Measurements from ENCODE around the gene L3MBTL1. TPM values are rescaled to one million over a fixed set of nuclear protein-coding genes. Genes with fewer than 3 reads are reported as not detected.

The L3MBTL1 gene
- total RNA-seq, 1 experiment from 2014 or later: 21.6 TPM

DNA sequence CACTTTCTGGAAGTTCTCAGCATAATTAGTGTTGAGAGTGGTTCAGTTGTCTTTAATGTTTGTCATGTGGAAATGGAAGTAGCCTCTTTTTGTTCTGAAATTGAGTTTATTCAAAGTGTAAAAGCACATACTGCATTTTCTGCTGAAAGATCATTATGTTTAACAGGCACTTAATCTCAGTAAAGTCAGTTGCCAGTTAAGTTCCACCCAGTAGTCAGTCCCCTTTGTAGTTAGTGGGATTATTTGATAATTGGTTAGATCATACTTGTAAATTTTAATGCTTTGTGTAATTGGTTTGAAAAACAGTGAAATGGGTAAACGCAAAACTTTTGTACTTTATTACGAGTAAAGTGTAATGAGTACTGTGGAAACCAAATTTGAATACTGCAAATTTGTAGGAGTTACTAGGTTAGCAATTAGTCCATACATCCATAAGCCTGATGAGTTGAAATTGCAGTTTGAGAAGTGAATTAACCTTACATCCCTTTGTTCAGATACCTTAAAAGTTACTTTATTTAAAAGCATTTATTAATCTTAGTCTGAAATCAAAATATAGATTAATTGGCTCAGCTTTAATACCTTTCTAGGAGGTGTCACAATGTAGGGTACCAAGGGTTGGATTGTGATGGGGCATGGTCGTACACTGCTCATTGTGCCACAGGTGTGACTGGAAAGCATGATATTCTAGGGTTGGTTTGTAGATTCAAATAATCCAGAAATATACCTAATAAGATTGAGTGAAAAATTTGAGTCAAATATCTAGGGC, 45.4 kb upstream of the L3MBTL1 start:
- Histone ChIP-seq H3K4me1 (ENCODE audit: control insufficient read depth in 1 of 2, insufficient read depth in 2 of 2, low read length in 2 of 2) (peaks cover 0 to 7% of the 10 kb centered on the region in 2 experiments; a peak in 3 of 4 replicates), H2AFZ (ENCODE audit: low read depth, low read length, poor library complexity, severe bottlenecking) (no peak overlapping the region), H3K4me3 (replicated peaks in 1 of 2; ENCODE audit: low read depth in 1 of 2, low read length in 2 of 2) (no peak overlapping the region), H3K9me3 (ENCODE audit: control insufficient read depth in 1 of 2, insufficient read depth in 1 of 2, low read depth in 1 of 2, low read length in 2 of 2) (no peaks in the 10 kb centered on the region), H3K4me2 (ENCODE audit: low read length) (no peak overlapping the region), H3K27me3 (ENCODE audit: insufficient read depth, low read length) (no peaks in the 10 kb centered on the region), H3K79me2 (ENCODE audit: insufficient read depth, low read length) (peaks cover 80% of the 10 kb centered on the region), H4K20me1 (ENCODE audit: insufficient read depth) (peaks cover 45% of the 10 kb centered on the region), H3K9me2 (ENCODE audit: insufficient read depth) (no peaks in the 10 kb centered on the region), H3K27ac (ENCODE audit: low read depth, low read length) (no peak overlapping the region), H3K36me3 (ENCODE audit: control insufficient read depth in 1 of 2, insufficient read depth in 2 of 2, low read length in 2 of 2) (peaks cover 58 to 62% of the 10 kb centered on the region in 2 experiments), H3K9ac (ENCODE audit: low read length) (no peak overlapping the region)
- POLR2A ChIA-PET: interaction anchor here (0.6 to 1.5 kb wide), 2 partner anchors 13 to 152 kb away, joined by 3 to 5 read pairs; no protein-coding TSS in a partner anchor
- RAD21 ChIA-PET (ENCODE audit: low non-redundant PET in 1 of 2, low total read pairs in 2 of 2, uncharacterized antibody in 2 of 2, unreplicated experiment in 2 of 2): no interaction called here
- TF ChIP-seq REST (IDR thresholded peaks at IDR 0.05; ENCODE audit: low read depth) (no peak), CBX3 (IDR thresholded peaks at IDR 0.05; ENCODE audit: low read depth) (no peak), MAX (IDR thresholded peaks at IDR 0.05) (no peak), RAD21 (IDR thresholded peaks at IDR 0.05; ENCODE audit: low read depth) (no peak), FOSL1 (IDR thresholded peaks at IDR 0.05; ENCODE audit: low read depth) (no peak), ZBTB33 (IDR thresholded peaks at IDR 0.05; ENCODE audit: extremely low read depth, insufficient replicate concordance, low read length) (no peak), ATF3 (IDR thresholded peaks at IDR 0.05) (no peak), EGR1 (IDR thresholded peaks at IDR 0.05; ENCODE audit: low read depth) (no peak), YY1 (IDR thresholded peaks at IDR 0.05; ENCODE audit: extremely low read depth, insufficient replicate concordance, low read depth, low read length) (no peak), JUND (IDR thresholded peaks at IDR 0.05) (no peak), ZNF274 (IDR thresholded peaks at IDR 0.05; ENCODE audit: low read depth, low read length) (no peak), EZH2 (IDR thresholded peaks at IDR 0.05) (no peak), CTCF (IDR thresholded peaks at IDR 0.05 in 2 of 3, conservative IDR thresholded peaks at IDR 0.05 in 1 of 3; ENCODE audit: borderline replicate concordance in 1 of 3, insufficient read depth in 1 of 3, low read depth in 2 of 3, low read length in 2 of 3) (no peak), POLR2AphosphoS5 (IDR thresholded peaks at IDR 0.05; ENCODE audit: low read depth, low read length) (no peak), CEBPB (IDR thresholded peaks at IDR 0.05; ENCODE audit: low read depth) (no peak), SRF (IDR thresholded peaks at IDR 0.05; ENCODE audit: low read depth) (no peak), ELF1 (IDR thresholded peaks at IDR 0.05; ENCODE audit: borderline replicate concordance, low read depth) (no peak), ZFX (IDR thresholded peaks at IDR 0.05) (no peak), POLR2A (IDR thresholded peaks at IDR 0.05; ENCODE audit: borderline replicate concordance, extremely low read depth, insufficient read depth, insufficient read length) (no peak)
- CTCF ChIA-PET: no interaction called here
- ATAC-seq (no peak), DNase-seq (ENCODE audit: low read depth, low spot score) (no peak)
- intact Hi-C loops (cut with micrococcal nuclease): no loop called here
- no TSS peak for BruUV-seq (replicated peaks)

All from HCT116 (cell line).